CD14-positive monocyte (primary cell): Measurements from ENCODE around the gene STRN. TPM values are rescaled to one million over a fixed set of nuclear protein-coding genes. Genes with fewer than 3 reads are reported as not detected.

Experiments
- DNase-seq, 3 donors: peaks; one replicate each; pipeline ENCODE4 v3.0.0-alpha.2; 2011 to 2022
- H2AFZ ChIP-seq: 2 replicates; pipeline ENCODE4 v1.6.0; 2012; ENCODE audit warnings: mild to moderate bottlenecking, low read depth, low read length, inconsistent platforms; ENCODE audit not compliant: insufficient read depth, poor library complexity, severe bottlenecking
- H3K27ac ChIP-seq, 2 donors: 1 replicate in 1 of 2; 2 replicates in 1 of 2; pipeline ENCODE4 v1.5.1; 2012 to 2013; ENCODE audit warnings: low read length in 2 of 2, control low read depth in 1 of 2, inconsistent platforms in 1 of 2, low read depth in 1 of 2, mild to moderate bottlenecking in 1 of 2
- H3K27me3 ChIP-seq, 2 donors: one replicate each; pipeline versions ENCODE4 v1.6.0 to v1.6.1; 2011 to 2013; ENCODE audit warnings: low read length in 2 of 2; ENCODE audit not compliant: control insufficient read depth in 2 of 2, insufficient read depth in 2 of 2
- H3K36me3 ChIP-seq, 2 donors: replicated peaks in 1 of 2; 1 replicate in 1 of 2; 2 replicates in 1 of 2; pipeline versions ENCODE4 v1.5.1 to v1.6.1; 2012 to 2013; ENCODE audit warnings: low read length in 2 of 2, control low read depth in 1 of 2, inconsistent platforms in 1 of 2, mild to moderate bottlenecking in 1 of 2; ENCODE audit not compliant: insufficient read depth in 2 of 2, control insufficient read depth in 1 of 2
- H3K4me1 ChIP-seq, 2 donors: 1 replicate in 1 of 2; 2 replicates in 1 of 2; pipeline versions ENCODE4 v1.5.1 to v1.6.1; 2012 to 2013; ENCODE audit warnings: low read length in 2 of 2, control low read depth in 1 of 2, inconsistent platforms in 1 of 2, mild to moderate bottlenecking in 1 of 2, moderate library complexity in 1 of 2; ENCODE audit not compliant: insufficient read depth in 2 of 2, control insufficient read depth in 1 of 2
- H3K4me2 ChIP-seq: replicated peaks from 2 replicates; pipeline ENCODE3; 2012; ENCODE audit warnings: low read length, moderate library complexity, mild to moderate bottlenecking; ENCODE audit not compliant: poor library complexity, severe bottlenecking; ENCODE audit errors: extremely low read depth
- H3K4me3 ChIP-seq, 3 experiments: fragments of 200-600 bp in 1 of 3; sonication (generic) in 1 of 3; replicated peaks in 1 of 3; 1 replicate in 2 of 3; 2 replicates in 1 of 3; pipeline ENCODE4 v1.5.1; 2011 to 2013; ENCODE audit warnings: low read length in 3 of 3, mild to moderate bottlenecking in 3 of 3, control low read depth in 2 of 3, low read depth in 2 of 3, inconsistent platforms in 1 of 3, moderate library complexity in 1 of 3
- H3K79me2 ChIP-seq: 2 replicates; pipeline ENCODE4 v1.6.0; 2012; ENCODE audit warnings: mild to moderate bottlenecking, control low read depth, inconsistent platforms, low read length, moderate library complexity; ENCODE audit not compliant: insufficient read depth
- H3K9ac ChIP-seq: 2 replicates; pipeline ENCODE4 v1.6.0; 2017; ENCODE audit warnings: low read length, mild to moderate bottlenecking; ENCODE audit not compliant: insufficient read depth, poor library complexity, severe bottlenecking
- H3K9me3 ChIP-seq, 2 donors: replicated peaks in 1 of 2; 1 replicate in 1 of 2; 2 replicates in 1 of 2; pipeline versions ENCODE4 v1.5.1 to v1.6.1; 2012 to 2013; ENCODE audit warnings: low read length in 2 of 2, control low read depth in 1 of 2; ENCODE audit not compliant: control insufficient read depth in 1 of 2, insufficient read depth in 1 of 2
- H4K20me1 ChIP-seq: 2 replicates; pipeline ENCODE4 v1.6.0; 2012; ENCODE audit warnings: mild to moderate bottlenecking, low read length, control low read depth, moderate library complexity; ENCODE audit not compliant: insufficient read depth
- H3K27ac Mint-ChIP-seq, 7 donors: one replicate each; pipeline ENCODE4 v1.8.0; 2020; ENCODE audit warnings: mild to moderate bottlenecking in 7 of 7, mixed read lengths in 7 of 7, moderate library complexity in 6 of 7, inconsistent platforms in 2 of 7
- H3K27me3 Mint-ChIP-seq, 3 donors: one replicate each; pipeline ENCODE4 v1.8.0; 2021 to 2022; ENCODE audit warnings: low read depth in 3 of 3, mild to moderate bottlenecking in 3 of 3, mixed read lengths in 3 of 3, moderate library complexity in 3 of 3, inconsistent platforms in 1 of 3
- H3K36me3 Mint-ChIP-seq, 2 donors: one replicate each; pipeline ENCODE4 v1.8.0; 2020; ENCODE audit warnings: mixed read lengths in 2 of 2, inconsistent platforms in 1 of 2, mild to moderate bottlenecking in 1 of 2
- H3K4me1 Mint-ChIP-seq: one replicate; pipeline ENCODE4 v1.8.0; 2020; ENCODE audit warnings: mild to moderate bottlenecking, mixed read lengths
- H3K4me3 Mint-ChIP-seq, 2 donors: one replicate each; pipeline ENCODE4 v1.8.0; 2020; ENCODE audit warnings: mild to moderate bottlenecking in 2 of 2, mixed read lengths in 2 of 2, moderate library complexity in 1 of 2
- H3K9me3 Mint-ChIP-seq, 7 donors: one replicate each; pipeline ENCODE4 v1.8.0; 2020 to 2022; ENCODE audit warnings: mixed read lengths in 7 of 7, mild to moderate bottlenecking in 6 of 7, moderate library complexity in 6 of 7, inconsistent platforms in 2 of 7
- WGBS: methylation state at CpG from one replicate; pipeline ENCODE4 v1.1.5; 2013; ENCODE audit warnings: missing lambda C conversion rate; ENCODE audit not compliant: insufficient coverage; 5-methylcytosine and 5-hydroxymethylcytosine counted together
- intact Hi-C, 2 donors: fragments of 100-400 bp; cut with micrococcal nuclease; formaldehyde crosslinking; loops; one replicate each; pipeline versions ENCODE4 v1.15.0 to v1.15.1; 2023
- polyA plus RNA-seq, 3 donors: library from polyadenylated mRNA; depleted of rRNA in 1 of 3; unstranded in 2 of 3; stranded (reverse) in 1 of 3; fragments of 300-500 nt in 2 of 3; fragments of >200 nt in 1 of 3; fragmentation: Illumina TruSeq in 2 of 3; gene quantifications; 1 replicate in 2 of 3; 2 replicates in 1 of 3; pipeline ENCODE4 v1.2.3, GENCODE V29; 2012 to 2021
- TF ChIP-seq, protein P1 (sequence below): fragments of 200-600 bp; IDR thresholded peaks from one replicate; pipeline ENCODE4 v1.8.0; 2022; ENCODE audit warnings: antibody characterized with exemption, mild to moderate bottlenecking

The STRN gene
- polyA plus RNA-seq, 3 donors = 7.0 to 15.7 (median 10.7) TPM

DNA sequence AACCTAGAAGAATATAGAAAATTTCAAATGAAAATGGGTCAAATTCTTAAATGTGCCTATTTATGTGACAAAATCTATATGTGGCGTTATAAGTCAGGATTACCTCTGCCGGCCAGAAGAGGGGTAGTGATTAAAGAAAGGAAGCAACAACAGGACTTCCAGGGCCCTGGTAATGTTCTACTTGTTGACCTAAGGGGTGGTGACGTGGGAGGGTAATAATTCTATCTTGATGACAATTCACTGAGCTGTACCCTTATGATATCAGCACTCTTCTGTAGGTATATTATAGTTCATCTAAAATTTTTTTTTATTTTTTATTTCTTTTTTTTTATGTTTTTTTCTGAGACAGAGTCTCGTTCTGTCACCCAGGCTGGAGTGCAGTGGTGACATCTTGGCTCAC is 87.9 kb downstream of the STRN start:
- H3K27me3 Mint-ChIP-seq = no peaks in the 10 kb centered on the region
- peaks cover 8 to 28% (median 19%) of the 10 kb centered on the region in 7 donors for H3K9me3 Mint-ChIP-seq
- no peaks in the 10 kb centered on the region for H4K20me1 ChIP-seq
- H3K36me3 ChIP-seq = peaks cover 46 to 89% of the 10 kb centered on the region in 2 donors
- no peaks in the 10 kb centered on the region for H3K4me1 Mint-ChIP-seq
- DNase-seq = no peak
- no peaks in the 10 kb centered on the region for H3K27me3 ChIP-seq
- no peak overlapping the region for H3K4me2 ChIP-seq
- no peak overlapping the region for H3K27ac ChIP-seq
- no peaks in the 10 kb centered on the region for H3K79me2 ChIP-seq
- H3K4me3 Mint-ChIP-seq = no peak overlapping the region
- intact Hi-C loops = no loop called here
- H3K9ac ChIP-seq = no peak overlapping the region
- H2AFZ ChIP-seq = no peak overlapping the region
- H3K9me3 ChIP-seq = peaks cover 0 to 3% of the 10 kb centered on the region in 2 donors
- H3K36me3 Mint-ChIP-seq = peaks cover 56 to 79% of the 10 kb centered on the region in 2 donors
- H3K4me1 ChIP-seq = no peaks in the 10 kb centered on the region
- no peak overlapping the region for H3K4me3 ChIP-seq
- TF ChIP-seq, protein P1, sequence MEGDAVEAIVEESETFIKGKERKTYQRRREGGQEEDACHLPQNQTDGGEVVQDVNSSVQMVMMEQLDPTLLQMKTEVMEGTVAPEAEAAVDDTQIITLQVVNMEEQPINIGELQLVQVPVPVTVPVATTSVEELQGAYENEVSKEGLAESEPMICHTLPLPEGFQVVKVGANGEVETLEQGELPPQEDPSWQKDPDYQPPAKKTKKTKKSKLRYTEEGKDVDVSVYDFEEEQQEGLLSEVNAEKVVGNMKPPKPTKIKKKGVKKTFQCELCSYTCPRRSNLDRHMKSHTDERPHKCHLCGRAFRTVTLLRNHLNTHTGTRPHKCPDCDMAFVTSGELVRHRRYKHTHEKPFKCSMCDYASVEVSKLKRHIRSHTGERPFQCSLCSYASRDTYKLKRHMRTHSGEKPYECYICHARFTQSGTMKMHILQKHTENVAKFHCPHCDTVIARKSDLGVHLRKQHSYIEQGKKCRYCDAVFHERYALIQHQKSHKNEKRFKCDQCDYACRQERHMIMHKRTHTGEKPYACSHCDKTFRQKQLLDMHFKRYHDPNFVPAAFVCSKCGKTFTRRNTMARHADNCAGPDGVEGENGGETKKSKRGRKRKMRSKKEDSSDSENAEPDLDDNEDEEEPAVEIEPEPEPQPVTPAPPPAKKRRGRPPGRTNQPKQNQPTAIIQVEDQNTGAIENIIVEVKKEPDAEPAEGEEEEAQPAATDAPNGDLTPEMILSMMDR = no peak
- H3K27ac Mint-ChIP-seq = no peak overlapping the region
- WGBS = 100% methylated on average over 2 of the region's 4 CpGs

DNA sequence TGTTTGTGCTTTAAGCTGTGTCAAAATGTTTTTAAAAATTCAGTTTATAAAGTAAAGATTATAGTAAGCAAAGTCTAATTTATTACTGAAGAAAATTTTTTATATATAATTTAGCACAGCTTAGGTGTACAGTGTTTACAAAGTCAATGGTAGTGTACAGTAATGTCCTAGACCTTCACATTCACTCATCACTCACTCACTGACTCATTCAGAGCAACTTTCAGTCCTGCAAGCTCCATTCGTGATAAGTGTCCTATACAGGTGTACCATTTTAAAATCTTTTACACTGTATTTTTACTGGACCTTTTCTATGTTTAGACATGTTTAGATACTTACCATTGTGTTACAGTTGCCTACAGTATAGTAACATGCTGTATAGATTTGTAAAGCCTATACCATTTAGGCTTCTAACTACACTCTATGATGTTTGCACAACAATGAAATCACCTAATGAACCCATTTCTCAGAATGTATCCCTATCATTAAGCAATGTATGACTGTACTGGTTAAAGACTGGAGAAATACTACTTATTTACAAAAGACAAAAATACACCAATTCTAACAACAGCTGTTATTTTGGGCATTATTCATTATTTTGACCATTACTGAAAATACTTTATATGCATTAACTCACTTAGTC is 95.1 kb downstream of the STRN start:
- no peak overlapping the region for H3K27ac ChIP-seq
- Mint-ChIP-seq H3K4me3 (no peak overlapping the region), H3K27ac (no peak overlapping the region), H3K27me3 (no peaks in the 10 kb centered on the region), H3K4me1 (no peaks in the 10 kb centered on the region), H3K9me3 (peaks cover 5 to 21% (median 19%) of the 10 kb centered on the region in 7 donors), H3K36me3 (peaks cover 71 to 86% of the 10 kb centered on the region in 2 donors)
- WGBS = no CpG with 5 or more reads among the region's 1 CpG
- H3K4me1 ChIP-seq = no peaks in the 10 kb centered on the region
- no peak overlapping the region for H3K4me3 ChIP-seq
- DNase-seq = no peak
- no peaks in the 10 kb centered on the region for H4K20me1 ChIP-seq
- H3K9me3 ChIP-seq = peaks cover 0 to 3% of the 10 kb centered on the region in 2 donors
- no peak overlapping the region for H3K9ac ChIP-seq
- no peak overlapping the region for H3K4me2 ChIP-seq
- intact Hi-C loops = no loop called here
- H3K79me2 ChIP-seq = no peaks in the 10 kb centered on the region
- H3K27me3 ChIP-seq = no peaks in the 10 kb centered on the region
- TF ChIP-seq, protein P1 = no peak
- H2AFZ ChIP-seq = no peak overlapping the region
- H3K36me3 ChIP-seq = peaks cover 64 to 95% of the 10 kb centered on the region in 2 donors
